NB4 (cell line): ENCODE measurements around the gene UNC79.

ENCODE experiments used
- MAX ChIP-seq: IDR thresholded peaks from 2 replicates; pipeline ENCODE4 v1.6.1; 2011; ENCODE audit warnings: low read depth, low read length
- MYC ChIP-seq: IDR thresholded peaks from 2 replicates; pipeline ENCODE4 v1.6.1; 2011; ENCODE audit warnings: low read depth, low read length
- POLR2A ChIP-seq: IDR thresholded peaks from 2 replicates; pipeline ENCODE4 v1.6.1; 2011; ENCODE audit warnings: mild to moderate bottlenecking; ENCODE audit not compliant: insufficient read length; ENCODE audit errors: extremely low read depth
- TF ChIP-seq, protein P1 (sequence below): IDR thresholded peaks from one replicate; pipeline ENCODE4 v1.5.1; 2012; ENCODE audit warnings: low read depth, low read length

DNA sequence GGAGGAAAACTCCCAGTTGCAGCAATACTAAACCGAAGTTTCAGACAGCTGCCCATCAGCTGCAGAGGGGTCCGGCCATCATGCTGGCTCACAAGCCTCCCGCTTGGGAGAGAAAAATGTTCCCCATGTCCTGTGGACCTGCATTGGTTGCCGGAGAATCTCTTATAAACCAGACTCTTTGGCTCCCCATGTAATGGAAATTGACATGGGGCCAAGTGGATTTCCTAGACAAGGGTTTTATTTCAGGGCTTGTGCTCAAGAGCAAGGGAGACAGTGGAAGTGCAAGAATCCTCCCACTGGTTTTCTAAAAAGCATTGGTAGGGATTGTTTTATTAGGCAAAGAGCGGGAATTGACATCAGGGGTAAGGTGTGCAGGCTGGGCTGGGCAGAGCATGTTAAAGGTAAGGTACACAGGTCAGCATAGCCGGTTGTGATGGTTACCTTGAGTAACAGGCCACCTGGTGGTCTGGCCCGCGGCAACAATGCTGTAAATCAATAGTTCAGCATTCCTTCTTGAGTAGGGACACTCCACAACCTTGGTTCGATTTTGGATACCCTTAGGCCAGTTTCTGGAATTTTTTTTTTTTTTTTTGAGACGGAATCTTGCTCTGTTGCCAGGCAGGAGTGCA lies 135.4 kb downstream of the UNC79 start:
- TF ChIP-seq, protein P1, sequence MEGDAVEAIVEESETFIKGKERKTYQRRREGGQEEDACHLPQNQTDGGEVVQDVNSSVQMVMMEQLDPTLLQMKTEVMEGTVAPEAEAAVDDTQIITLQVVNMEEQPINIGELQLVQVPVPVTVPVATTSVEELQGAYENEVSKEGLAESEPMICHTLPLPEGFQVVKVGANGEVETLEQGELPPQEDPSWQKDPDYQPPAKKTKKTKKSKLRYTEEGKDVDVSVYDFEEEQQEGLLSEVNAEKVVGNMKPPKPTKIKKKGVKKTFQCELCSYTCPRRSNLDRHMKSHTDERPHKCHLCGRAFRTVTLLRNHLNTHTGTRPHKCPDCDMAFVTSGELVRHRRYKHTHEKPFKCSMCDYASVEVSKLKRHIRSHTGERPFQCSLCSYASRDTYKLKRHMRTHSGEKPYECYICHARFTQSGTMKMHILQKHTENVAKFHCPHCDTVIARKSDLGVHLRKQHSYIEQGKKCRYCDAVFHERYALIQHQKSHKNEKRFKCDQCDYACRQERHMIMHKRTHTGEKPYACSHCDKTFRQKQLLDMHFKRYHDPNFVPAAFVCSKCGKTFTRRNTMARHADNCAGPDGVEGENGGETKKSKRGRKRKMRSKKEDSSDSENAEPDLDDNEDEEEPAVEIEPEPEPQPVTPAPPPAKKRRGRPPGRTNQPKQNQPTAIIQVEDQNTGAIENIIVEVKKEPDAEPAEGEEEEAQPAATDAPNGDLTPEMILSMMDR = no peak
- TF ChIP-seq POLR2A = no peak
- TF ChIP-seq MAX = no peak
- no peak for TF ChIP-seq MYC
